Panc1 (cell line): ENCODE measurements around the gene ALOXE3.

Source experiments
- CTCF ChIP-seq: fragments of 450-650 bp; IDR thresholded peaks from 2 replicates; pipeline ENCODE4 v1.5.1; 2017; ENCODE audit warnings: mild to moderate bottlenecking
- POLR2AphosphoS5 ChIP-seq: IDR thresholded peaks from 2 replicates; pipeline ENCODE4 v1.6.1; 2012; ENCODE audit warnings: mild to moderate bottlenecking, low read depth, low read length, moderate library complexity
- REST ChIP-seq, 2 experiments: IDR thresholded peaks; 2 replicates each; pipeline ENCODE4 v1.6.1; 2011 to 2012; ENCODE audit warnings: low read depth in 2 of 2, control low read depth in 1 of 2, low read length in 1 of 2, mild to moderate bottlenecking in 1 of 2, moderate library complexity in 1 of 2; ENCODE audit not compliant: insufficient read depth in 1 of 2
- SIN3A ChIP-seq: IDR thresholded peaks from 2 replicates; pipeline ENCODE4 v1.6.1; 2012; ENCODE audit warnings: low read depth, mild to moderate bottlenecking, low read length, moderate library complexity, borderline replicate concordance; ENCODE audit not compliant: insufficient read depth

- TF ChIP-seq CTCF = no peak
- TF ChIP-seq POLR2AphosphoS5 = no peak
- no peak for TF ChIP-seq SIN3A
- no peak for TF ChIP-seq REST (IDR thresholded peaks at IDR 0.05; ENCODE audit: insufficient read depth in 1 of 2, low read depth in 2 of 2, low read length in 1 of 2)
Measured at GRCh38 chr17:8126491-8127066, 8.3 kb upstream of the ALOXE3 start.
